GM12878 (cell line): ENCODE results near the gene FAM170A. TPM values are rescaled to one million over a fixed set of nuclear protein-coding genes. Genes with fewer than 3 reads are reported as not detected.

Experiments
- ATAC-seq: fragments of 200-7000 bp; cut with Tn5 transposase; 3 replicates; pipeline ENCODE4 v1.9.1; 2020; ENCODE audit warnings: mild to moderate bottlenecking, moderate library complexity
- Bru-seq: library from RNA; stranded (reverse); fragments of 400-500 nt; gene quantifications from one replicate; lab custom pipeline; 2021; lab: Mats Ljungman, UMichigan
- BruChase-seq, 2 experiments: library from RNA; stranded (reverse); fragments of 400-500 nt; gene quantifications; one replicate each; lab custom pipeline; 2021; lab: Mats Ljungman, UMichigan
- BruUV-seq: library from RNA; stranded (reverse); fragments of 400-500 nt; replicated peaks from 2 replicates; lab custom pipeline; 2021; lab: Mats Ljungman, UMichigan
- CTCF ChIA-PET: fragments of 300-600 bp; sonication (Branson Sonifier 250); formaldehyde crosslinking; extraction: SDS; loops from one replicate; lab custom pipeline; 2021; ENCODE audit warnings: inconsistent platforms; lab: Yijun Ruan, JAX
- POLR2A ChIA-PET: fragments of 350-600 bp; formaldehyde crosslinking; extraction: SDS; loops from one replicate; lab custom pipeline; 2021; ENCODE audit warnings: inconsistent platforms; lab: Charles Lee
- RAD21 ChIA-PET: fragments of 300-600 bp; sonication (Branson Sonifier 250); formaldehyde crosslinking; loops from one replicate; lab custom pipeline; 2023; ENCODE audit warnings: antibody characterized with exemption; ENCODE audit not compliant: unreplicated experiment; lab: Charles Lee
- SMC1A ChIA-PET: fragments of 300-600 bp; sonication (Branson Sonifier 250); formaldehyde crosslinking; loops from one replicate; lab custom pipeline; 2023; ENCODE audit not compliant: unreplicated experiment, uncharacterized antibody; lab: Charles Lee
- DNase-seq: peaks from one replicate; pipeline ENCODE4 v3.0.0-alpha.2; 2011; ENCODE audit warnings: low read depth, low spot score
- FAIRE-seq: peaks from 3 replicates; lab custom pipeline; 2011; peaks lifted over from hg19 to GRCh38; lab: Jason Lieb, UNC
- H2AFZ ChIP-seq: 2 replicates; pipeline ENCODE4 v1.6.0; 2011; ENCODE audit warnings: low read depth, low read length, control low read depth; ENCODE audit not compliant: control insufficient read depth
- H3K27ac ChIP-seq: 2 replicates; pipeline ENCODE4 v1.5.1; 2011; ENCODE audit warnings: control low read depth; ENCODE audit not compliant: control insufficient read depth, insufficient read depth
- H3K27me3 ChIP-seq, 2 experiments: replicated peaks in 1 of 2; 2 replicates each; pipeline versions ENCODE4 v1.6.0 to v1.6.1; 2011; ENCODE audit warnings: low read length in 1 of 2; ENCODE audit not compliant: control insufficient read depth in 2 of 2, insufficient read depth in 2 of 2
- H3K36me3 ChIP-seq, 2 experiments: 2 replicates each; pipeline ENCODE4 v1.5.1; 2011; ENCODE audit warnings: low read length in 1 of 2; ENCODE audit not compliant: control insufficient read depth in 2 of 2, insufficient read depth in 2 of 2
- H3K4me1 ChIP-seq: 2 replicates; pipeline ENCODE4 v1.6.1; 2011; ENCODE audit warnings: mild to moderate bottlenecking, low read length, moderate library complexity, mixed read lengths; ENCODE audit not compliant: control insufficient read depth, insufficient read depth
- H3K4me2 ChIP-seq: 2 replicates; pipeline ENCODE4 v1.6.0; 2011; ENCODE audit warnings: control low read depth; ENCODE audit not compliant: control insufficient read depth, insufficient read depth
- H3K4me3 ChIP-seq: fragments of 200-600 bp; sonication (generic); 2 replicates; pipeline ENCODE4 v1.5.1; 2016
- H3K79me2 ChIP-seq: 2 replicates; pipeline ENCODE4 v1.6.0; 2011; ENCODE audit warnings: low read length; ENCODE audit not compliant: control insufficient read depth, insufficient read depth
- H3K9ac ChIP-seq: 2 replicates; pipeline ENCODE4 v1.8.0; 2011; ENCODE audit warnings: low read length, control low read depth, mixed read lengths; ENCODE audit not compliant: control insufficient read depth, insufficient read depth
- H3K9me3 ChIP-seq: replicated peaks from 3 replicates; pipeline ENCODE4 v1.5.1; 2011; ENCODE audit warnings: mild to moderate bottlenecking, low read length; ENCODE audit not compliant: control insufficient read depth, insufficient read depth
- H4K20me1 ChIP-seq: 2 replicates; pipeline ENCODE4 v1.6.0; 2011; ENCODE audit not compliant: control insufficient read depth, insufficient read depth
- IRF4 ChIP-seq: IDR thresholded peaks from 2 replicates; pipeline ENCODE4 v1.6.1; 2011; ENCODE audit warnings: low read depth, low read length
- RB1 ChIP-seq: fragments of 450-650 bp; formaldehyde crosslinking; IDR thresholded peaks from 2 replicates; pipeline ENCODE4 v1.6.1; 2017; ENCODE audit warnings: mild to moderate bottlenecking, borderline replicate concordance
- SIX5 ChIP-seq: IDR thresholded peaks from 2 replicates; pipeline ENCODE4 v1.6.1; 2011; ENCODE audit warnings: mild to moderate bottlenecking, low read depth, low read length, moderate library complexity; ENCODE audit not compliant: severe bottlenecking
- ZBTB11 ChIP-seq: fragments of 450-650 bp; formaldehyde crosslinking; IDR thresholded peaks from 2 replicates; pipeline ENCODE4 v1.5.0; 2022; ENCODE audit warnings: mild to moderate bottlenecking, missing genetic modification characterization
- WGBS: methylation state at CpG from one replicate; pipeline ENCODE4 v1.1.6; 2016; ENCODE audit warnings: low lambda C conversion rate; ENCODE audit not compliant: insufficient replicate concordance, insufficient coverage; ENCODE audit errors: missing lambda C conversion rate; 5-methylcytosine and 5-hydroxymethylcytosine counted together
- in situ Hi-C: fragments of 300-500 bp; cut with MboI; formaldehyde crosslinking; loops from 9 replicates; pipeline ENCODE4 v1.14.3; 2018; ENCODE audit warnings: mixed read lengths
- intact Hi-C: fragments of 100-400 bp; cut with micrococcal nuclease; formaldehyde crosslinking; loops from one replicate; pipeline ENCODE4 v1.14.2; 2022; ENCODE audit not compliant: unreplicated experiment
- long read RNA-seq, 2 experiments: library from polyadenylated mRNA; unstranded; transcript quantifications; one replicate each; pipeline ENCODE4 v2.0.0, GENCODE V29; 2019 to 2020
- polyA minus RNA-seq, 3 experiments: library from RNA; depleted of rRNA, polyadenylated mRNA; stranded (reverse); fragments of >200 nt; gene quantifications; 2 replicates each; pipeline ENCODE4 v1.2.3, GENCODE V29; 2011
- polyA plus RNA-seq, 11 experiments: library from polyadenylated mRNA; depleted of rRNA in 4 of 11; unstranded in 6 of 11; stranded (reverse) in 5 of 11; fragments of >200 nt; fragmentation: Nextera tagmentation in 4 of 11; fragmentation: Illumina TruSeq in 1 of 11; extraction: Ambion mirVana in 4 of 11; extraction: Trizol in 1 of 11; gene quantifications; 1 replicate in 1 of 11; 2 replicates in 10 of 11; pipeline versions ENCODE4 v1.2.1 to v1.2.3, GENCODE V29; 2011 to 2016; ENCODE audit warnings: inconsistent platforms in 2 of 11, missing spikeins in 2 of 11, low read depth in 1 of 11
- total RNA-seq, 4 experiments: library from RNA; depleted of rRNA in 3 of 4; stranded (reverse); fragments of >200 nt in 3 of 4; fragmentation: Illumina TruSeq in 1 of 4; extraction: Trizol in 1 of 4; gene quantifications; 2 replicates each; pipeline versions ENCODE4 v1.2.1 to v1.2.3, GENCODE V29; 2013 to 2021
- TF ChIP-seq, protein P1 (sequence below): fragments of 450-650 bp; IDR thresholded peaks from 2 replicates; pipeline ENCODE4 v1.6.1; 2014; ENCODE audit warnings: mild to moderate bottlenecking
- TF ChIP-seq, protein P2 (sequence below): fragments of 450-650 bp; IDR thresholded peaks from 2 replicates; pipeline ENCODE4 v1.6.1; 2017; ENCODE audit warnings: low read depth, mild to moderate bottlenecking, moderate library complexity

The FAM170A gene, protein sequence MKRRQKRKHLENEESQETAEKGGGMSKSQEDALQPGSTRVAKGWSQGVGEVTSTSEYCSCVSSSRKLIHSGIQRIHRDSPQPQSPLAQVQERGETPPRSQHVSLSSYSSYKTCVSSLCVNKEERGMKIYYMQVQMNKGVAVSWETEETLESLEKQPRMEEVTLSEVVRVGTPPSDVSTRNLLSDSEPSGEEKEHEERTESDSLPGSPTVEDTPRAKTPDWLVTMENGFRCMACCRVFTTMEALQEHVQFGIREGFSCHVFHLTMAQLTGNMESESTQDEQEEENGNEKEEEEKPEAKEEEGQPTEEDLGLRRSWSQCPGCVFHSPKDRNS
- not detected in 2 replicates for total RNA-seq (2013; cell fraction: nucleolus; rRNA removed)
- not detected in 2 replicates for total RNA-seq (2014; rRNA removed)
- total RNA-seq (2014; rRNA removed; fragmentation: Illumina TruSeq; extraction: Trizol): not detected in 2 replicates
- total RNA-seq (2021): not detected in 2 replicates
- not detected for polyA plus RNA-seq (2011; ENCODE audit: low read depth)
- not detected in 2 replicates for polyA plus RNA-seq (2011; rRNA removed)
- polyA plus RNA-seq (2011; cell fraction: cytosol; rRNA removed): not detected in 2 replicates
- polyA plus RNA-seq (2011; cell fraction: nucleus; rRNA removed): not detected in 2 replicates
- polyA plus RNA-seq (2012): not detected in 2 replicates
- not detected in 2 replicates for polyA plus RNA-seq (2014; fragmentation: Illumina TruSeq; extraction: Trizol)
- polyA plus RNA-seq (2014; fragmentation: Nextera tagmentation; extraction: Ambion mirVana): not detected
- polyA plus RNA-seq (2014; rRNA removed): not detected in 2 replicates
- polyA plus RNA-seq (2016; fragmentation: Nextera tagmentation; extraction: Ambion mirVana): not detected
- not detected in 2 replicates for polyA minus RNA-seq (2011; rRNA and poly(A)+ RNA removed)
- polyA minus RNA-seq (2011; cell fraction: cytosol; rRNA and poly(A)+ RNA removed): not detected in 2 replicates
- polyA minus RNA-seq (2011; cell fraction: nucleus; rRNA and poly(A)+ RNA removed): not detected in 2 replicates
- Bru-seq, nascent RNA: percentile 10 among the genes with signal in this experiment
- BruChase-seq, experiment 1, labeled RNA remaining after a 6-hour chase: percentile 22 among the genes with signal in this experiment
- percentile 16 among the genes with signal in this experiment for BruChase-seq, experiment 2, labeled RNA remaining after a 2-hour chase
- long read RNA-seq, experiment 1: 0 reads
- long read RNA-seq, experiment 2: 0 reads

- Histone ChIP-seq H3K79me2 (no peaks in the 10 kb centered on the region), H3K4me1 (no peaks in the 10 kb centered on the region), H3K4me2 (no peak within 1 kb of the TSS), H3K27ac (no peak within 1 kb of the TSS)
- no peak for ATAC-seq
- ChIA-PET SMC1A (no interaction called here), RAD21 (no interaction called here), POLR2A (no interaction called here)
- DNase-seq: no peak
- intact Hi-C loops: no loop called here
- TF ChIP-seq ZBTB11 (no peak), IRF4 (no peak), SIX5 (no peak), RB1 (no peak)
- TF ChIP-seq, protein P1, sequence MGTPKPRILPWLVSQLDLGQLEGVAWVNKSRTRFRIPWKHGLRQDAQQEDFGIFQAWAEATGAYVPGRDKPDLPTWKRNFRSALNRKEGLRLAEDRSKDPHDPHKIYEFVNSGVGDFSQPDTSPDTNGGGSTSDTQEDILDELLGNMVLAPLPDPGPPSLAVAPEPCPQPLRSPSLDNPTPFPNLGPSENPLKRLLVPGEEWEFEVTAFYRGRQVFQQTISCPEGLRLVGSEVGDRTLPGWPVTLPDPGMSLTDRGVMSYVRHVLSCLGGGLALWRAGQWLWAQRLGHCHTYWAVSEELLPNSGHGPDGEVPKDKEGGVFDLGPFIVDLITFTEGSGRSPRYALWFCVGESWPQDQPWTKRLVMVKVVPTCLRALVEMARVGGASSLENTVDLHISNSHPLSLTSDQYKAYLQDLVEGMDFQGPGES: no peak
- TF ChIP-seq, protein P2, sequence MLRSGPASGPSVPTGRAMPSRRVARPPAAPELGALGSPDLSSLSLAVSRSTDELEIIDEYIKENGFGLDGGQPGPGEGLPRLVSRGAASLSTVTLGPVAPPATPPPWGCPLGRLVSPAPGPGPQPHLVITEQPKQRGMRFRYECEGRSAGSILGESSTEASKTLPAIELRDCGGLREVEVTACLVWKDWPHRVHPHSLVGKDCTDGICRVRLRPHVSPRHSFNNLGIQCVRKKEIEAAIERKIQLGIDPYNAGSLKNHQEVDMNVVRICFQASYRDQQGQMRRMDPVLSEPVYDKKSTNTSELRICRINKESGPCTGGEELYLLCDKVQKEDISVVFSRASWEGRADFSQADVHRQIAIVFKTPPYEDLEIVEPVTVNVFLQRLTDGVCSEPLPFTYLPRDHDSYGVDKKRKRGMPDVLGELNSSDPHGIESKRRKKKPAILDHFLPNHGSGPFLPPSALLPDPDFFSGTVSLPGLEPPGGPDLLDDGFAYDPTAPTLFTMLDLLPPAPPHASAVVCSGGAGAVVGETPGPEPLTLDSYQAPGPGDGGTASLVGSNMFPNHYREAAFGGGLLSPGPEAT: no peak
- TF ChIP-seq, all 136 proteins: peak for 0
- BruUV-seq: no TSS peak
- CTCF ChIA-PET: no interaction called here
- no peaks in the 10 kb centered on the region for H3K36me3 ChIP-seq
- no peaks in the 10 kb centered on the region for H3K9me3 ChIP-seq
- no peak for FAIRE-seq
- WGBS: 74% methylated on average over 9 of the region's 9 CpGs
- no peak within 1 kb of the TSS for H2AFZ ChIP-seq
- H3K4me3 ChIP-seq: no peak within 1 kb of the TSS
- no peak within 1 kb of the TSS for H3K9ac ChIP-seq
- in situ Hi-C loops: no loop called here
- no peaks in the 10 kb centered on the region for H4K20me1 ChIP-seq
- H3K27me3 ChIP-seq: no peaks in the 10 kb centered on the region
Observed at GRCh38 chr5:119629339-119629738, at the start of gene FAM170A. Gene FAM170A (plus strand): TSS chr5:119629558. CDS start chr5:119629769, 211 bp downstream.
